GM21515 (cell line): Measurements from ENCODE around the gene NSRP1.
"Not testable (repeated sequence)": the region's sequence is repeated elsewhere in the genome, so short reads cannot be mapped to it uniquely, and the experiment has no call there.

Source experiments
- ATAC-seq: cut with Tn5 transposase; IDR thresholded peaks from one replicate; pipeline ENCODE4 v1.9.1; 2021; ENCODE audit not compliant: unreplicated experiment

The NSRP1 gene

DNA sequence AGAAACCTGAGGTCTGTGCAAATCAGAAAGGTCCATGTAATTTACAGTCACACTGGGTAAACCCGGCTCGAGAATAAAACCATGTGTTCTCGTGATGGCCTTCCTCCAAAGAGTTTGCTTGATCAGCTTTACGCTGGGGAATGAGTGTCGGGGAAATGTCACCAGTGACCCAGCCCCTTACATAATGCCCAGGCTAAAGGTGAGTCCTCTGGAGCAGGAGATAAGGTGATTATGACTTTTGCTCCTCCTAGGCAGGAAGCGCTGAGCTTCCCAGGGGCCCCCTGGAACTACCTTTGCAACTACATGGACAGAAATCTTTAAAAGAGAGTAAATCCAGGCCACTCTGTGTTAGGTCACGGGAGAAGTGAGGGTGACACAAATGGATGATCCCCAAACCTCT, 103.2 kb downstream of the NSRP1 start:
- ATAC-seq: no peak

DNA sequence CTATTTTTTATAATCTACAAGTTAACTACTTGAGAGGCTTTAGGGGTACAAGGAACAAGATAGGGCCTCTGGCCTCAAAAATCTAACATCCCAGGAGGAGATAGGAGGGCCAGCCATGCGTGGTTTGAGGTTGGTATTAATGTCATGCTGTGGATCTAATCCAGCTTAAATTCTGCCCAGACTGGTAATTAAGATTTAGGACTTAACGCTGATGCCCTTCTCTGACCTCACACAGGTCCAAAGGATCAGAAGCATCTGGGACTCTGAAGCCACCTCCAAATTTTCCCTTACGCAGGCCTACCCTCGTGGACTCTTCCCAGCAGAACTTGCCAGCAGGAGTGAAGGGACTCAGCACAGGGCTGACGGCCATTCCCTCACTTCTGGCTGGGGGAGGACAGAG, 103.8 kb downstream of the NSRP1 start:
- no peak for ATAC-seq

DNA sequence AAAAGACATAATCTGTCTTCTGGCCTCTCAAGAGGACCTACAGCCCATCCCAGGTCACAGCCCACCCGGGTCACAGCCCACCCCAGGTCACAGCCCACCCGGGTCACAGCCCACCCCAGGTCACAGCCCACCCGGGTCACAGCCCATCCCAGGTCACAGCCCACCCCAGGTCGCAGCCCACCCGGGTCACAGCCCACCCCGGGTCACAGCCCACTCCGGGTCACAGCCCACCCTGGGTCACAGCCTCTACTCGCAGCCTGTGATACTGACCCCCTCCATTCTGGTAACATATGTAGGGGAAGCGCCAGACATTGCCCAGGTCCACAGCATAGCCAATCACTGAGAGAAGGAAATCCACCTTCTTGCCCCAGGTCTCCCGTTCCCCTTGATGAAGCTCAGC, 104.7 kb downstream of the NSRP1 start:
- no peak for ATAC-seq

DNA sequence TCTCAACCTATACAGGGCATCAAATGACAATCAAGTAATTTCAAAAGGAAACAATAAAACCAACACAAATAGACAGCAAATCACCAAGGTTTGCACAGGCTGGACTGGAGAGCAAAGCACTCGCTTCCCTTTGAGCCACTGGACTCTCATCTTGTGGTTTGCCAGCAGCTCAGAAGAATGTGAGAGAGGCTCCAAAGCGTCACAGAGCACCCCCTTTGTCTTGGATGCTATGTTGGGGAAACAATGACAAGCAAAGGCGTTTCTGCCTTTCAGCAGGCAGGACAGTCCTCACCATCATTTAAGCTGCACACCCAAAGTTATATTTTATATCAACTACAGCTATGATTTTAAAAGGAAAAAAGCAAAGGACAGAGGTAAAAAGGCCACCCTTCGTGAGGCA, 105.6 kb downstream of the NSRP1 start:
- no peak for ATAC-seq

DNA sequence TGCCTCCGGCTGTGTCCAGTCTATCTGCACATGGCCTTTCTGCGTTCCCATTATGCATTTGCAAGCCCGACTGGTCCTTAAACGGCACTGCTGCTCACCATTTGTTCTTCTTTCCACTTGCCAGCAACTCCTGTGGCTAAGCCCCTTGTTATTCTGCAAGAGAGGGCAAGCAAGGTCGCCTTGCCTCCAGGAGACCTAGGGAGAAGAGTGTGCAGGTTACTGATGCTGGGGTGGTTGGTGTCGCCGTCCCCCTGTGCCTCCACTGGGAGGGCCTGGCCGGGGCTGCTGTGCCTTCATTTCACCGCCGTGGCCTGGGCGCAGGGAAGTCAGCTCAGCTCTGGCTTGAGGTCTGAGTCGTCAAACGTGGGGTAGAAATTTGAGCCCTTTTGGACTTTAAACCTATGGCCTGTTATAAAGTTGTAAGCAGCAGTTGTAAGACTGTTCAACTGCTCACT, 106.1 kb downstream of the NSRP1 start:
- ATAC-seq: no peak

DNA sequence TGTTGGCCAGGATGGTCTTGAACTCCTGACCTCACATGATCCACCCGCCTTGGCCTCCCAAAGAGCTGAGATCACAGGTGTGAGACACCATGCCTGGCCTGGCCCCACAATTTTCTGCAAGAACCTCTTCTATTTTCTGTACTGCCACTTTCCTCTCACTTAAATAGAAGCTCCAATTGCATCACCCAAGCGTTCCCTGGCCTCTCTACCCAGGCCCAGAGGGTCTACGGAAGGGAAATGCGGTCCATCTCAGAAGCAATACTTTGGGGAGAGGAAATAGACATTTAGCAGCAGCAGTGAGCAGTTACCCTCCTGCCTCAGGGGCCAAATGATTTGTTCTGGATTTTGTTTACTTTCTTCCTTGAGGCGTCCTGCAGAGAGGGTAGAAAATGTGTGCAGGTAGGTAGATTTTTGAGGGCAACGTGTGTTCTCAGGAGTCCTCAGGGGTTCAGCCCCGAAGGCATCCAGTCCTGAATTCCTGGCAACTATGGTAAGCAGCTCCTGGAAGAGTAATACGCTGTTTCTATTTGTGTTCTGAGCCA, 107.9 kb downstream of the NSRP1 start:
- no peak for ATAC-seq

DNA sequence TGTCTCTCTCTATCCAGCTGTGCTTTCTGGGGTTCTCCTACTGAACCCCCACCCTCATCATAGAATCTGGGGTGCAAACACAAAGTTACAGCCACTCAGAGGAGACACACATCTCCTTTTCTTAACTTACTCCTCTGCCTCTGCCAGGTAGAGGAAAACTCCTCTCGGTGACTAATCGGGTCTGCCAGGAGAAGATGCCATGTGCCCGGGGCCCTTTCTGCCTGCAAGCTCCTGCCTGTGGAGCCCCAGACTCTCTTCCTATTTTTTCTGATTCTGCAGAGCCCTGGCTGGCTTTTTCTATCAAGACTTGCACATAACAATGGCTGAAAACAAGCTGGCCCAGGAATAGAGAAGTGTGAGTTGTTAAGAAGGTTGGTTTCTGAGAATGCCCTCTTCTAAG, 108.5 kb downstream of the NSRP1 start:
- no peak for ATAC-seq

DNA sequence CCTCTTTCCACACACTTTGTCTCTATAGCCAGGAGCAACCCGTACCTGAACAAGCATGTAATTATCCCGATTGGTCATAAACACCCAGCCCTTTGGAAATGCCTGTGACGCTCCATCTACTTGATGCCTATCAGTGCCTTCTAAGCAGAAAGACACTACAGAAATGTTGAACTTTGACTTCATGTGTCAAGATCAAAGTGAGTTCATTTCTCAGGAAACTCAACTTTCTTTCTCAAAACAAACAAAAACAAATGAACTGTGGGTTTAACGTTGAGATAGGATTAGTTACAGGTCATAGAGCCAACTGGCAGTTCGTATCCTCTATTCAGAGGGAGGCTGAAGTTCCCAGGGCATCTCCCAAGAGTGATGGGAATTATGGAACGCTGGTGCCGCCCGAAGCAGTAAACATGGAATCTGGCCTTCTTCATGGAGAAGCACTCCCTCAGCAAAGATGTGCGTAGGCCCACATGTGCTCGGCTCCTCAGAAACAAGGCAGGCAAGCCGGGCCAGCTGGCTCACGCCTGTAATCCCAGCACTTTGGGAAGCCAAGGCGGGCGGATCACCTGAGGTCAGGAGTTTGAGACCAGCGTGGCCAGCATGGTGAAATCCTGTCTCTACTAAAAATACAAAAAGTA, 109.4 kb downstream of the NSRP1 start:
- ATAC-seq: no peak

DNA sequence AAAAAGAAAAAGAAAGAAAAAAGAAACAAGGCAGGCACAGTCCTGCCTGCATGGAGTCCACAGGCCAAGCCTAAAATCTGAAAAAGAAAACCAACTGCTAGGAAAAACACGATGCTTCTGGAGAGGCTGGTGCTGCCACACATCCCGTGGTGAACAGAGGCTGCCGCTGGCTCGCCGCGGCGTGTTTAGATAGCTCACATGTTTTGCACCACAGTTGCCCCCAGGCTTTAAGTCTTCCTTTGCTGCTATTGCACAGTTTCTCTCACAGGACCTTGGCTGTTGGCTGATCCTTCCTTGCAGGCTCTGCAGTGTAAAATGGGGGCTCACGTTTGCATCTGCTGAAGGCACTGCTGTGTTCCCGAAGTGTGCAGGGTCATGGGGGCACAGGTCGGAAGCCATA, 110.3 kb downstream of the NSRP1 start:
- no peak for ATAC-seq

DNA sequence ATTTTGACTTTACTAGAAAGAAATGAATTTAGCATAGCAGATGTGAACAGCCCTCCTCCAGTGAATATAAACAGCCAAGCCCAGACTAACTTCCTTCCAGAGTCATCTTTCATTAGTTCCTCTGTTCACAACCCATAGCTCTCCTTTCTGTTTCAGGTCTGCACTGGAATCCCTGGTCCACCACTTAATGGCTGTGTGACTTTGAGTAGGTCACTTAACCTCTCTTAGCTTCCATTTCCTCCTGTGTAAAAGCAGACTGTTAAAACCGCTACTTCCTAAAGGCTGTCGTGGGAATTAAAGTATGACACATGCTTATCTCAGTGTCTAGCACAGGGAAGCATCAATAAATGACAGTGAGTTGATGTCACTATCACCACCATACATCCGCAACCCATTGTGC, 111.4 kb downstream of the NSRP1 start:
- ATAC-seq: no peak

DNA sequence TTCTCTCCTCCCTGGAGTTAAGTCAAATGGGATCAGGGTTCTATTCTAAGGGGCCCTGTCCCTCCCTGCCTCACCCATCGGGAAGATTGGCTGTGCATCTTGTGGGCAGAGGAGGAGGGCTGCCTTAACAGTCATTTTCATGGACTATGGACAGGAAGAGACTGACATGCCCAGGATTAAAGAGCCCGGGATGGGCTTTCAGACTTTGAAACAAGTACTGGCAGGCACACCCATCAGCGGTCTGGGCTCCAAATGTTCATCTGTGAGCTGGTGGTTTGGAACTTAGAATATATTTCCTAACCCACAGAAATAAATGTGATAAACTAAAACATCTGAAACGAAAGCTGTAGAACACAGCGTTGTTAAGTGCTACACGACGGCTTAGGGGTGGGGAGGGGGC, 112.4 kb downstream of the NSRP1 start:
- ATAC-seq: no peak

DNA sequence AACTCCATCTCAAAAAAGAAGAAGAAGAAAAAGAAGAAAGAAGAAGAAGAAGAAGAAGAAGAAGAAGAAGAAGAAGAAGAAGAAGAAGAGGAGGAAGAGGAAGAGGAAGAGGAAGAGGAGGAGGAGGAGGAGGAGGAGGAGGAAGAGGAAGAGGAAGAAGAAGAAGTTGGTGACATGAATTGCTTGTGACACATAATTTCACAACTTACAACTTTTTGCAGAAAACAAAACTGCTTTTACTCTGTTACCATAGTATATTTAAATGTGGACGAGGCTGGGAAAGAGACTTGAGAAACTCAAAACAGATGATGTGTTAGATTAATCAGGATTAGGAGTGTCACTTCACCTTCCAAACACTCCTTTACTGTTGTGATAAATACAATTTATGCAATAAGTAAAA, 113.4 kb downstream of the NSRP1 start:
- not testable (repeated sequence) for ATAC-seq

DNA sequence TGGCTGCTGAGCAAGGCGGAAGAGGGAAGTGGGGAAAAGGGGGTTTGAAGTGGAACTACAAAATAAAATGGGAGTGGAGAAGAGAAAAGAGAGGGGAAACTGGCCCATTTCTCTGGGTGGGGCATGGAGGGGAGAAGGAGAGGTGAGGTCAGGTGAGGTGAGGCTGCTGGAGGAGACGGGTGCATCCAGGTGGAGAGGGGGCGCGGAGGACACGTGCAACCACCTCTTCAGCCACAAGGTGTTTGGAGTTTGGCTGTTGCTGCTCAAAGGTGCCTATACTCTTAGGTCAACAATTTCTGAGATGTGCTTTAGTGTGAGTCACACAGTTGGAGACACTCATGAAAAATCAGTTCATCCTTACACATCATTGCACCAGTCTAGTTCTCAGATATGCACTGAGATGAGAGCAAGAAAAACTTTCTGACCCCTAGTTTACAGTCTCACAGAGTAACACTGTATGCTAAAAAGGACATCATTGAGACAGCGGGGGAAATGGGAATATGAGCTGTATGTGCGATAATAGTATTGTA, 114.0 kb downstream of the NSRP1 start:
- no peak for ATAC-seq

DNA sequence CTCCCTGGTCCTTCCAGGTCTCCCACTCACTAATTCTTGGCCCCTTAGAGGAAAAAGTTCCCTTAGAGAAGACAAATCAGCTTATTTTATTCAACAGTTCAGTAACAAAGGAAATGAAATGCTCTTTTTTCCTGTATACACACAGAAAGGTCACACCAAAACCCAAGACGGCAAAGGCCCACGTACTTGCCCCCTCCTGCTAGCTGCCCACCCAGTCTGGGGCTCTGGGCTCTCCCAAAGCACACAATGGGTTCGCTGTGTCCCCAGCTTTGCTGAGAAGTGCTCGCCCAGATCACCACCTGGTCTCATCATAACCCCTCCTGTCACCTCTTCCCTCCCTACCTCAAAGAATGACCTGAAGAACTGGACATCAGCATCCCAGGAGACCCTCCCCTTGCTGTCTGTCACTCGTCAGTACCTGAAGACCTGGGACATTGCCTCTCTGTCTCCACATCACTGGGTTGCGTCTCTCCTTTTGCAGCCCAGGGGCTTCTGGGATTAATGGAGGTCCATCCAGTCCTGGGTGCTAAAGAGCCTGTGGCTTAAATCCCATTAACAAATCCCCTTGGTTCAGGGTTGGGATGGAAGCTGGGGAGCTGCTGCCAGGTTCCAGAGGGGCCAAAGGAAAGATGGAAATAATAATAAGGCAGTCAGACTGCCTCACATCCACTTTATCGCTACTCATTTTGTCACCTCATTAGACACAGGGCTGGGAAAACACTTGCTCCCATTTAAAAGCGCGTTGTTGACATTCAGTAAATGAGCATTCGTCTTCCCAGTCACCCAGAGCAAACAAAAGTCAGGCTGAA, 115.6 kb downstream of the NSRP1 start:
- ATAC-seq: no peak

DNA sequence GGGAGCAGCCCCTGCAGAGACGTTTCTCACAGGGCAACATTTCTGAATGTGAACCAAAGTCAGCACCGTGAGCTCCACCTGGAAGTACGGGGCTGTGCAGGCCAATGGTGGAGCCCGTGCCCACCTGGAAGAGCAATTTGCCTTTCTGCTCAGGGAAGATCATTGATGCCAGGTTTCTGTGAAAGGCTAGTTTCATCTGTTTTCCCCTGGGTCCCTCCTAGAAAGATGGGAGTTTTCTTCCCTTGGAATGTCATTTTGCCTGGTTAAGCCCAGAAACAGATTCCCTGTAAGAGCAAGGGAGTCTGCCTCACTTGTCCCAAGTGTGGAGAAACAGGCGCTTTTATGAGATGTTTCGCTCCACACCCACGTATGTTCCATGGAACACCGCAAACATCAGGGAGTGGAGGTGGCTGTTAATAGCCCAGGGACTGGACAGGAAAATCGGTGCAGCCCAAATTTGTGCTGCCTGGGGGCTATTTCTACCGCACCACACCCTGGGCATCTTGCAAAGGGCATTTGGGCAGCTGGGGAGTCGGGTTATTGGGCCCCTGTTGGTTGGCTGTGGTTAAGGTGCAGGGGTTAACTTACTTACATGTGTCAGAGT, 116.3 kb downstream of the NSRP1 start:
- no peak for ATAC-seq

DNA sequence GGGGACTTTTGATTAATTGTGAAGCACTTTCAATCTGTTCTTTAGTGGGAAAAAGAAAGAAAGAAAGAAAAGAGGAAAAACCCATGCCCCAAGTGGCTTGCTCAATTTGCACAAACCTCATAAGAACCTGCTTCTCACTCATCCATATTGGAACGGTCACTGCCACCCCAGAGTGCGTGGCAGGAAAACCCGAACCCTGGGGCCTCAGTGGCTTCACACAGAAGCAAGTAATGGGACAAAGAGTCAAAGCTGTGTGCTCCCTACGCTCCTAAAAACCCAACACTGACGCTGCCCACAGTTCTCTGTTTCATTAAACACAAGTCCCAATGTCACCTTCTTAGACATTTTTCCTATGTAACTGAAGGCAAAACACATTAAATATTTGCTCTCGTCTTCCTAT, 117.7 kb downstream of the NSRP1 start:
- ATAC-seq: no peak

DNA sequence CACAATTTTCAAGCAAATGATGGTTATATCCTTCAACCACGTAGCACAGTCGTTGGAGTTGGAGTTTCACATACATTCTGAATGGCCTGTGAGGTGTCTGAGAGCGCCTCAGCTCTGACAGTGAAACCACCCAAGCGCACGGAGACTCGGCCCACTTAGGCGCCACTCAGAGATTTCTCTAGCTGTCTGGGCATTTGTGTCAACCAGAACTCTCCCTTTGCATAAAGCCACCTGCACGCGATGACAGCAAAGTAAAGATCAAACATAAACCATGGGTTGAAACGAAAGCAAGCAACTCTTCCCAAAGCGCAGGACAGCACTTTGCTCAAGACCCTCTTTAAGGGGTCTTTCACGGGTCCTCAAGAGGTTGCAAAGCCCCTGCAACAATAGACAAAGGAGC, 118.3 kb downstream of the NSRP1 start:
- ATAC-seq: no peak

DNA sequence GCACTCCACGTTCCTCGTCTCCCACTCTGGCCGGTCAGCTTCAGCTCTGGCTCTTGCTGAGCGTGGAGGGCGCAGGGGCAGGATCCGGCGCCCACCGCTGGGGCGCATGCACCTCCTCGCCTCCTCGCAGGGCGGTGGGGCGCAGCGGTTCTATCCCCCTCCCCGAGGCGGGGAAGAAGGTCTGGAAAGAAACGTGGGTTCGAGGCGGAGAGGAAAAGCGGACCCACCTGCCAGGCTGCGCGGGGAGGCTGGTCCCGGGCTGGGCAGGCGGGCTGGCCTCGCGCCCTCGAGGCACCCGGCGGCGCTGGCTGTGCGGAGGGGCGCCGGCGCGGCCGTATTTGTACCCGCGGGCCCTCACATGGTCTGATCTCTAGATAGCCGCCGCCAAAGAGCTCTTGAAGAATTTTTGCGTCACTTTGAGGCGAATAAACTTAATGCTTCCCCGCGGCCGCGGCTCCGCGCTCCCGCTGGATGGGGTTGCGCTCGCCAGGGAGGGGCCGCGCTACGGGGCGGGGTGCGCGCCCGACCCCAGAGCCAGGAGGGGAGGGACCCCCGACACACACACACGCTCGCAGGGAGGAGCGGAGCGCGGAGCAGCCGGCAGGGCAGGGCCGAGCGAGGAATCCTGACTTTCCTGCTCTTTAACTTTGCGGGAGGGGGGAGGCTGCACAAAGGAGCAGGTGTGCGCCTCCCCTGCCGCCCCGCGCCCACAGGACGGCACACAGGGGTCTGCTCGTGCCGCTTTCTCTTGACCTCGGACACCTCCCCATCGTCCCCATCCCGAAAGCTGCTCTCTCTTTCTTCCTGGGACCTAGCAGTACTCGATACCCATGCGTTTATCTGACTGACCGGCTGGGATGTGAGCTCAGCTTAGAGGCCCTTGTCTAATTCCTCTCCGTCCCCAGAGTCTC, 119.0 kb downstream of the NSRP1 start, which contains the start of gene SLC6A4:
TSS of gene SLC6A4 (minus strand) at position 312 of the 911 bp plus-strand sequence. CDS start 13,739 bp downstream, outside the sequence.
- ATAC-seq: no peak
